ENCODE data around the gene MGAT5B. TPM values are rescaled to one million over a fixed set of nuclear protein-coding genes. Genes with fewer than 3 reads are reported as not detected.

The MGAT5B gene
- total and polyA plus RNA-seq, 2 of the 13 experiments (the other 11 are each of a cell fraction or from before 2014, with no cell fraction given) = 0.07 to 0.13 TPM

DNA sequence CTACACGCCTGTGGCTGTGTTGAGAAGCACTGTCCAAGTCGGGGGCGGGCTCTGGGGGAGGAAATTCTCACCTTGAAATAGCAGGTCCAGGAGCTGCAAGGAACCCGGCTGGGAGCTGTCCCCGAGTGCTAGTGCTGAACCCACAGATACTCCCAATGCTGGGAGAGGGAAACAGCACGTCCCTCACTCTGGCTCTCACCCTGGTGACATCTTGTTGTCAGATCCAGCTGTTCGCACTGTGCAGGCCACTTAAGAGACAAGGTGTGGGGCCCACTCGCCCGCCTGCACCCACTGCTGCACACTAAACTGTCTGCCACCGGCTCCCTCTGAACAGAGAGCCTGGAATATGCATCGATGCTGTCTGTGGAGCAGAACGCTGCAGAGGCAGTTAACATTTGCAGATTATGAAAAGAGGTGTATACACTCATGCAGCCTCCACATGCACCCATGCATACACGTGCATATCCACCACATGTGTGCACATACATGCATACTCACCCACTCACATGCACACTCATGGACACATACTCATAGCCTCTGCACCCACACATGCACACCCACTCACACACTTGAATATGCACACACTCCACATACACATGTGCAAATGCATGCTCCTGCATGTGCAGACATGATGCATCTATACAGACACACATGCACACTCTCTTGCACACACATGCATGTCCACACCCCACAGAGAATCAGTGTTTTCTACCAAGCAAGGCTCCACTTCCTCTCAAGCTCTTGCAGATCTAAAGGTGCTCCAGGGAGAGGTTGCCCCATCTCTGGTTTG is 42.0 kb downstream of the MGAT5B start (continued):
- TF ChIP-seq ZNF253 (CRISPR knock-in tag; IDR thresholded peaks at IDR 0.05; ENCODE audit: borderline replicate concordance) (no peak), DR1 (CRISPR knock-in tag; IDR thresholded peaks at IDR 0.05) (no peak), BRD4 (CRISPR knock-in tag; IDR thresholded peaks at IDR 0.05) (no peak), TAF1 (CRISPR knock-in tag; IDR thresholded peaks at IDR 0.05) (0 out of 2 replicates have a peak, but pooled peaks have one; percentile 27), STAT5B (CRISPR knock-in tag; IDR thresholded peaks at IDR 0.05) (0 out of 2 replicates have a peak, but pooled peaks have one; percentile 77), NCOA2 (CRISPR knock-in tag; IDR thresholded peaks at IDR 0.05) (peak; percentile 46), FOXJ3 (CRISPR knock-in tag; IDR thresholded peaks at IDR 0.05; ENCODE audit: borderline replicate concordance) (no peak), FOXA1 (IDR thresholded peaks at IDR 0.05) (no peak), FOXA1 (CRISPR knock-in tag; IDR thresholded peaks at IDR 0.05) (no peak), TOE1 (CRISPR knock-in tag; IDR thresholded peaks at IDR 0.05) (no peak), CCAR2 (optimal IDR thresholded peaks at IDR 0.05; ENCODE audit: low read depth, low read length) (no peak), ZKSCAN8 (CRISPR knock-in tag; IDR thresholded peaks at IDR 0.05; ENCODE audit: borderline replicate concordance) (0 out of 2 replicates have a peak, but pooled peaks have one; percentile 34)
- TF ChIP-seq, protein P1, sequence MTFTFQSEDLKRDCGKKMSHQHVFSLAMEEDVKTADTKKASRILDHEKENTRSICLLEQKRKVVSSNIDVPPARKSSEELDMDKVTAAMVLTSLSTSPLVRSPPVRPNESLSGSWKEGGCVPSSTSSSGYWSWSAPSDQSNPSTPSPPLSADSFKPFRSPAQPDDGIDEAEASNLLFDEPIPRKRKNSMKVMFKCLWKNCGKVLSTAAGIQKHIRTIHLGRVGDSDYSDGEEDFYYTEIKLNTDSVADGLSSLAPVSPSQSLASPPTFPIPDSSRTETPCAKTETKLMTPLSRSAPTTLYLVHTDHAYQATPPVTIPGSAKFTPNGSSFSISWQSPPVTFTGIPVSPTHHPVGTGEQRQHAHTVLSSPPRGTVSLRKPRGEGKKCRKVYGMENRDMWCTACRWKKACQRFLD (CRISPR knock-in tag; IDR thresholded peaks at IDR 0.05; ENCODE audit: borderline replicate concordance) = no peak
- TF ChIP-seq, protein P2, sequence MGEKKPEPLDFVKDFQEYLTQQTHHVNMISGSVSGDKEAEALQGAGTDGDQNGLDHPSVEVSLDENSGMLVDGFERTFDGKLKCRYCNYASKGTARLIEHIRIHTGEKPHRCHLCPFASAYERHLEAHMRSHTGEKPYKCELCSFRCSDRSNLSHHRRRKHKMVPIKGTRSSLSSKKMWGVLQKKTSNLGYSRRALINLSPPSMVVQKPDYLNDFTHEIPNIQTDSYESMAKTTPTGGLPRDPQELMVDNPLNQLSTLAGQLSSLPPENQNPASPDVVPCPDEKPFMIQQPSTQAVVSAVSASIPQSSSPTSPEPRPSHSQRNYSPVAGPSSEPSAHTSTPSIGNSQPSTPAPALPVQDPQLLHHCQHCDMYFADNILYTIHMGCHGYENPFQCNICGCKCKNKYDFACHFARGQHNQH (CRISPR knock-in tag; IDR thresholded peaks at IDR 0.05) = 0 out of 2 replicates have a peak, but pooled peaks have one; percentile 62
- TF ChIP-seq, protein P3, sequence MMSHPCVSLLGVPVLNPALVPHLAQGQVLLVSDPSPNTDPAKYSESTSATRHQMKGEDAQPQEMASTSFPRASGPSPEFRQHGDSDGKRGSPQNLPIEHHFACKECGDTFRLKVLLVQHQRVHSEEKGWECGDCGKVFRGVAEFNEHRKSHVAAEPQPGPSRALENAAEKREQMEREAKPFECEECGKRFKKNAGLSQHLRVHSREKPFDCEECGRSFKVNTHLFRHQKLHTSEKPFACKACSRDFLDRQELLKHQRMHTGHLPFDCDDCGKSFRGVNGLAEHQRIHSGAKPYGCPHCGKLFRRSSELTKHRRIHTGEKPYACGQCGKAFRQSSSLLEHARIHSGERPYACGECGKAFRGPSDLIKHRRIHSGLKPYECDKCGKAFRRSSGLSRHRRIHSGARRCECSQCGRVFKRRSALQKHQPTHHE (CRISPR knock-in tag; IDR thresholded peaks at IDR 0.05; ENCODE audit: borderline replicate concordance) = no peak
- TF ChIP-seq, protein P4, sequence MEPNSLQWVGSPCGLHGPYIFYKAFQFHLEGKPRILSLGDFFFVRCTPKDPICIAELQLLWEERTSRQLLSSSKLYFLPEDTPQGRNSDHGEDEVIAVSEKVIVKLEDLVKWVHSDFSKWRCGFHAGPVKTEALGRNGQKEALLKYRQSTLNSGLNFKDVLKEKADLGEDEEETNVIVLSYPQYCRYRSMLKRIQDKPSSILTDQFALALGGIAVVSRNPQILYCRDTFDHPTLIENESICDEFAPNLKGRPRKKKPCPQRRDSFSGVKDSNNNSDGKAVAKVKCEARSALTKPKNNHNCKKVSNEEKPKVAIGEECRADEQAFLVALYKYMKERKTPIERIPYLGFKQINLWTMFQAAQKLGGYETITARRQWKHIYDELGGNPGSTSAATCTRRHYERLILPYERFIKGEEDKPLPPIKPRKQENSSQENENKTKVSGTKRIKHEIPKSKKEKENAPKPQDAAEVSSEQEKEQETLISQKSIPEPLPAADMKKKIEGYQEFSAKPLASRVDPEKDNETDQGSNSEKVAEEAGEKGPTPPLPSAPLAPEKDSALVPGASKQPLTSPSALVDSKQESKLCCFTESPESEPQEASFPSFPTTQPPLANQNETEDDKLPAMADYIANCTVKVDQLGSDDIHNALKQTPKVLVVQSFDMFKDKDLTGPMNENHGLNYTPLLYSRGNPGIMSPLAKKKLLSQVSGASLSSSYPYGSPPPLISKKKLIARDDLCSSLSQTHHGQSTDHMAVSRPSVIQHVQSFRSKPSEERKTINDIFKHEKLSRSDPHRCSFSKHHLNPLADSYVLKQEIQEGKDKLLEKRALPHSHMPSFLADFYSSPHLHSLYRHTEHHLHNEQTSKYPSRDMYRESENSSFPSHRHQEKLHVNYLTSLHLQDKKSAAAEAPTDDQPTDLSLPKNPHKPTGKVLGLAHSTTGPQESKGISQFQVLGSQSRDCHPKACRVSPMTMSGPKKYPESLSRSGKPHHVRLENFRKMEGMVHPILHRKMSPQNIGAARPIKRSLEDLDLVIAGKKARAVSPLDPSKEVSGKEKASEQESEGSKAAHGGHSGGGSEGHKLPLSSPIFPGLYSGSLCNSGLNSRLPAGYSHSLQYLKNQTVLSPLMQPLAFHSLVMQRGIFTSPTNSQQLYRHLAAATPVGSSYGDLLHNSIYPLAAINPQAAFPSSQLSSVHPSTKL (CRISPR knock-in tag; IDR thresholded peaks at IDR 0.05) = peak; percentile 50; the same call in 1 of the 2 replicates
- TF ChIP-seq, protein P5, sequence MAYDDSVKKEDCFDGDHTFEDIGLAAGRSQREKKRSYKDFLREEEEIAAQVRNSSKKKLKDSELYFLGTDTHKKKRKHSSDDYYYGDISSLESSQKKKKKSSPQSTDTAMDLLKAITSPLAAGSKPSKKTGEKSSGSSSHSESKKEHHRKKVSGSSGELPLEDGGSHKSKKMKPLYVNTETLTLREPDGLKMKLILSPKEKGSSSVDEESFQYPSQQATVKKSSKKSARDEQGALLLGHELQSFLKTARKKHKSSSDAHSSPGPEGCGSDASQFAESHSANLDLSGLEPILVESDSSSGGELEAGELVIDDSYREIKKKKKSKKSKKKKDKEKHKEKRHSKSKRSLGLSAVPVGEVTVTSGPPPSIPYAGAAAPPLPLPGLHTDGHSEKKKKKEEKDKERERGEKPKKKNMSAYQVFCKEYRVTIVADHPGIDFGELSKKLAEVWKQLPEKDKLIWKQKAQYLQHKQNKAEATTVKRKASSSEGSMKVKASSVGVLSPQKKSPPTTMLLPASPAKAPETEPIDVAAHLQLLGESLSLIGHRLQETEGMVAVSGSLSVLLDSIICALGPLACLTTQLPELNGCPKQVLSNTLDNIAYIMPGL (CRISPR knock-in tag; IDR thresholded peaks at IDR 0.05; ENCODE audit: borderline replicate concordance in 1 of 2, low read depth in 1 of 2) = peak in 1 of 2 experiments; percentile 31; a peak in 1 of 4 replicates

Data from HepG2 (cell line).